GM18858 (cell line): ENCODE measurements around the gene ATG7.
"Not testable (repeated sequence)": the region's sequence is repeated elsewhere in the genome, so short reads cannot be mapped to it uniquely, and the experiment has no call there.

Source experiments
- ATAC-seq: cut with Tn5 transposase; IDR thresholded peaks from one replicate; pipeline ENCODE4 v1.9.1; 2021; ENCODE audit not compliant: unreplicated experiment

Gene ATG7

GRCh38 chr3:11423868-11424267 lies 151.7 kb downstream of the ATG7 start:
- ATAC-seq: no peak

- no peak for ATAC-seq
Observed at GRCh38 chr3:11424277-11424676, 152.1 kb downstream of the ATG7 start.

- no peak for ATAC-seq
Observed at GRCh38 chr3:11430207-11430606, 158.0 kb downstream of the ATG7 start.

GRCh38 chr3:11430624-11431023 lies 158.4 kb downstream of the ATG7 start:
- ATAC-seq: no peak

GRCh38 chr3:11431319-11431718 lies 159.1 kb downstream of the ATG7 start:
- no peak for ATAC-seq

GRCh38 chr3:11434017-11434526 lies 161.9 kb downstream of the ATG7 start:
- no peak for ATAC-seq

GRCh38 chr3:11434563-11435096 lies 162.4 kb downstream of the ATG7 start:
- ATAC-seq: no peak

GRCh38 chr3:11435440-11436165 lies 163.4 kb downstream of the ATG7 start:
- no peak for ATAC-seq

GRCh38 chr3:11436775-11437174 lies 164.6 kb downstream of the ATG7 start:
- no peak for ATAC-seq

- no peak for ATAC-seq
Observed at GRCh38 chr3:11437506-11437905, 165.3 kb downstream of the ATG7 start.

GRCh38 chr3:11438646-11439045 lies 166.4 kb downstream of the ATG7 start:
- no peak for ATAC-seq

GRCh38 chr3:11441346-11441745 lies 169.1 kb downstream of the ATG7 start:
- ATAC-seq: not testable (repeated sequence)

GRCh38 chr3:11444404-11444803 lies 172.2 kb downstream of the ATG7 start:
- no peak for ATAC-seq

- not testable (repeated sequence) for ATAC-seq
Observed at GRCh38 chr3:11445193-11445592, 173.0 kb downstream of the ATG7 start.

- no peak for ATAC-seq
Observed at GRCh38 chr3:11445883-11446282, 173.7 kb downstream of the ATG7 start.

- no peak for ATAC-seq
Observed at GRCh38 chr3:11447584-11448200, 175.5 kb downstream of the ATG7 start.

GRCh38 chr3:11450015-11450414 lies 177.8 kb downstream of the ATG7 start:
- ATAC-seq: no peak

- no peak for ATAC-seq
Observed at GRCh38 chr3:11452312-11452711, 180.1 kb downstream of the ATG7 start.

GRCh38 chr3:11452885-11453847 lies 181.0 kb downstream of the ATG7 start:
- ATAC-seq: no peak

- no peak for ATAC-seq
Observed at GRCh38 chr3:11455956-11456355, 183.8 kb downstream of the ATG7 start.

GRCh38 chr3:11457135-11457534 lies 184.9 kb downstream of the ATG7 start:
- no peak for ATAC-seq
